MM.1S (cell line): ENCODE measurements around the gene PLSCR4.

Experiments
- DNase-seq: peaks from one replicate; pipeline ENCODE4 v3.0.0-alpha.2; 2015
- H2AFZ ChIP-seq: fragments of 300-600 bp; sonication (generic); 2 replicates; pipeline ENCODE4 v1.6.0; 2016; ENCODE audit warnings: antibody characterized with exemption, low read length
- H3F3A ChIP-seq: fragments of 300-600 bp; sonication (generic); 2 replicates; pipeline ENCODE4 v1.6.1; 2016; ENCODE audit warnings: mild to moderate bottlenecking, antibody characterized with exemption, low read length, moderate library complexity, mixed read lengths; ENCODE audit not compliant: insufficient read depth
- H3K27ac ChIP-seq: fragments of 300-600 bp; sonication (generic); 2 replicates; pipeline ENCODE4 v1.5.1; 2016; ENCODE audit warnings: mild to moderate bottlenecking, low read length
- H3K27me3 ChIP-seq: fragments of 300-600 bp; sonication (generic); replicated peaks from 2 replicates; pipeline ENCODE4 v1.6.0; 2016; ENCODE audit warnings: low read length; ENCODE audit not compliant: insufficient read depth
- H3K36me3 ChIP-seq: fragments of 300-600 bp; sonication (generic); replicated peaks from 2 replicates; pipeline ENCODE4 v1.6.1; 2016; ENCODE audit warnings: mild to moderate bottlenecking, low read length, mixed read lengths; ENCODE audit not compliant: insufficient read depth
- H3K4me1 ChIP-seq: fragments of 300-600 bp; sonication (generic); 2 replicates; pipeline ENCODE4 v1.6.1; 2016; ENCODE audit warnings: low read length, mixed read lengths
- H3K4me2 ChIP-seq: fragments of 300-600 bp; sonication (generic); 2 replicates; pipeline ENCODE4 v1.6.0; 2016; ENCODE audit warnings: low read depth, low read length
- H3K4me3 ChIP-seq: fragments of 300-600 bp; sonication (generic); 2 replicates; pipeline ENCODE4 v1.5.1; 2016; ENCODE audit warnings: low read length, mixed read lengths
- H3K79me2 ChIP-seq: fragments of 300-600 bp; sonication (generic); 2 replicates; pipeline ENCODE4 v1.6.1; 2016; ENCODE audit warnings: mixed run types, low read length, mixed read lengths
- H3K9ac ChIP-seq: fragments of 300-600 bp; sonication (generic); 2 replicates; pipeline ENCODE4 v1.6.1; 2016; ENCODE audit warnings: low read length, mixed read lengths
- H3K9me2 ChIP-seq: fragments of 300-600 bp; sonication (generic); replicated peaks from 2 replicates; pipeline ENCODE4 v1.6.1; 2016; ENCODE audit warnings: mild to moderate bottlenecking, low read length, mixed read lengths; ENCODE audit not compliant: insufficient read depth
- H3K9me3 ChIP-seq: fragments of 300-600 bp; sonication (generic); replicated peaks from 2 replicates; pipeline ENCODE4 v1.6.1; 2016; ENCODE audit warnings: mild to moderate bottlenecking, low read length, mixed read lengths; ENCODE audit not compliant: insufficient read depth
- H4K20me1 ChIP-seq: fragments of 300-600 bp; sonication (generic); 2 replicates; pipeline ENCODE4 v1.6.1; 2016; ENCODE audit warnings: mild to moderate bottlenecking, low read length, moderate library complexity, mixed read lengths; ENCODE audit not compliant: insufficient read depth
- EZH2 ChIP-seq: fragments of 300-600 bp; sonication (generic); optimal IDR thresholded peaks from 2 replicates; pipeline ENCODE3; 2017; ENCODE audit warnings: low read depth, mild to moderate bottlenecking, antibody characterized with exemption, low read length, mixed read lengths
- EZH2phosphoT487 ChIP-seq: fragments of 300-600 bp; sonication (generic); IDR thresholded peaks from 2 replicates; pipeline ENCODE4 v1.6.1; 2018; ENCODE audit warnings: antibody characterized with exemption, low read length
- TF ChIP-seq, protein P1 (sequence below): fragments of 300-600 bp; sonication (generic); IDR thresholded peaks from 2 replicates; pipeline ENCODE4 v1.5.1; 2016; ENCODE audit warnings: antibody characterized with exemption, low read length, mixed read lengths

PLSCR4 gene

GRCh38 chr3:146265720-146266119 is 14.8 kb upstream of the PLSCR4 start:
- no peaks in the 10 kb centered on the region for H3K4me1 ChIP-seq
- no peak for DNase-seq
- H4K20me1 ChIP-seq = no peaks in the 10 kb centered on the region
- H3K9ac ChIP-seq = no peak overlapping the region
- H3K9me2 ChIP-seq = no peaks in the 10 kb centered on the region
- no peaks in the 10 kb centered on the region for H3F3A ChIP-seq
- no peaks in the 10 kb centered on the region for H3K27me3 ChIP-seq
- TF ChIP-seq EZH2 = no peak
- no peak for TF ChIP-seq EZH2phosphoT487
- TF ChIP-seq, protein P1, sequence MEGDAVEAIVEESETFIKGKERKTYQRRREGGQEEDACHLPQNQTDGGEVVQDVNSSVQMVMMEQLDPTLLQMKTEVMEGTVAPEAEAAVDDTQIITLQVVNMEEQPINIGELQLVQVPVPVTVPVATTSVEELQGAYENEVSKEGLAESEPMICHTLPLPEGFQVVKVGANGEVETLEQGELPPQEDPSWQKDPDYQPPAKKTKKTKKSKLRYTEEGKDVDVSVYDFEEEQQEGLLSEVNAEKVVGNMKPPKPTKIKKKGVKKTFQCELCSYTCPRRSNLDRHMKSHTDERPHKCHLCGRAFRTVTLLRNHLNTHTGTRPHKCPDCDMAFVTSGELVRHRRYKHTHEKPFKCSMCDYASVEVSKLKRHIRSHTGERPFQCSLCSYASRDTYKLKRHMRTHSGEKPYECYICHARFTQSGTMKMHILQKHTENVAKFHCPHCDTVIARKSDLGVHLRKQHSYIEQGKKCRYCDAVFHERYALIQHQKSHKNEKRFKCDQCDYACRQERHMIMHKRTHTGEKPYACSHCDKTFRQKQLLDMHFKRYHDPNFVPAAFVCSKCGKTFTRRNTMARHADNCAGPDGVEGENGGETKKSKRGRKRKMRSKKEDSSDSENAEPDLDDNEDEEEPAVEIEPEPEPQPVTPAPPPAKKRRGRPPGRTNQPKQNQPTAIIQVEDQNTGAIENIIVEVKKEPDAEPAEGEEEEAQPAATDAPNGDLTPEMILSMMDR = no peak
- no peaks in the 10 kb centered on the region for H3K9me3 ChIP-seq
- no peak overlapping the region for H3K27ac ChIP-seq
- H3K79me2 ChIP-seq = no peaks in the 10 kb centered on the region
- H2AFZ ChIP-seq = no peak overlapping the region
- no peak overlapping the region for H3K4me3 ChIP-seq
- no peaks in the 10 kb centered on the region for H3K36me3 ChIP-seq
- no peak overlapping the region for H3K4me2 ChIP-seq

DNA sequence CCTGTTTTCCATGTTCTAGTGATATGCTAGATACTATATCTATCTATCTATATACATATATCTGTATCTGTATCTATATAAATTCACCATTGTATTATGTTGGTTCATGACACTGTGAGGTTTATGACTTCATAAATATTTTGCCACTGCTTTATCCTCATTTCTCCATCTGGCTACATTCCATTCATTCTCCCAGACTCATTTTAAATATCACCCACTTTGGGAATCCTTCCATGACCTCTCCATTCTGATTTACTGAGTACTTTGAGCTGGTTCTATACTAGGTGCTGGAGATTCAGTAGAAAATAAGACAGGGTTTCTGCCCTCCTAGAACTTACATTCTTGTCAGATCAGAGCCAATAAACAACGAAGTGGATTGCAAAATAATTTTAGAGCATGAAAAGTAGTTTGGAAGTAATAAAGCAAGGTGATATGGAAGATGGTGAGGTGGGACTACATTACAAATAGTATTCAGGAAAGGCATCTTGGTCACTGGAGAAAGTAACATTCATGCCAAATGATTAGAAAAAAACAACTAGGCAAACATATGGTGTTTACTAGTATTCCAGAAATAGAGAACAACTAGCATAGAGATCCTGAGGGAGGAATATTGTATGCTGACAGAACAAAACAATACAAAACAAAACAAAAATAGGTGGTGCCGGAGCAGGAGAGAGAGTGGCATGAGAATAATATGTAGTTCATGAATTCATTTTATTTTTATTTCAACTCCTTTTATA is 11.6 kb upstream of the PLSCR4 start:
- Histone ChIP-seq H3K36me3 (no peaks in the 10 kb centered on the region), H3K4me3 (no peak overlapping the region), H3K9ac (no peak overlapping the region), H4K20me1 (no peaks in the 10 kb centered on the region), H3K9me3 (no peaks in the 10 kb centered on the region), H3K27ac (no peak overlapping the region), H3K27me3 (no peaks in the 10 kb centered on the region), H3K9me2 (no peaks in the 10 kb centered on the region), H3K79me2 (no peaks in the 10 kb centered on the region), H3K4me2 (no peak overlapping the region), H3K4me1 (no peaks in the 10 kb centered on the region), H3F3A (no peaks in the 10 kb centered on the region), H2AFZ (no peak overlapping the region)
- DNase-seq = no peak
- TF ChIP-seq EZH2 = no peak
- no peak for TF ChIP-seq EZH2phosphoT487
- TF ChIP-seq, protein P1 = no peak

GRCh38 chr3:146259880-146260589 is 9.1 kb upstream of the PLSCR4 start:
- no peak for DNase-seq
- H2AFZ ChIP-seq = no peak overlapping the region
- H3K4me1 ChIP-seq = no peaks in the 10 kb centered on the region
- H3K4me2 ChIP-seq = no peak overlapping the region
- H3K9me3 ChIP-seq = no peaks in the 10 kb centered on the region
- H3K27ac ChIP-seq = no peak overlapping the region
- TF ChIP-seq EZH2phosphoT487 (no peak), EZH2 (no peak)
- TF ChIP-seq, protein P1 = no peak
- H3K27me3 ChIP-seq = no peaks in the 10 kb centered on the region
- no peak overlapping the region for H3K4me3 ChIP-seq
- H3F3A ChIP-seq = no peaks in the 10 kb centered on the region
- H4K20me1 ChIP-seq = no peaks in the 10 kb centered on the region
- no peak overlapping the region for H3K9ac ChIP-seq
- no peaks in the 10 kb centered on the region for H3K9me2 ChIP-seq
- no peaks in the 10 kb centered on the region for H3K79me2 ChIP-seq
- no peaks in the 10 kb centered on the region for H3K36me3 ChIP-seq
